ENCODE data around the gene NXPH3.

NXPH3 gene

DNA sequence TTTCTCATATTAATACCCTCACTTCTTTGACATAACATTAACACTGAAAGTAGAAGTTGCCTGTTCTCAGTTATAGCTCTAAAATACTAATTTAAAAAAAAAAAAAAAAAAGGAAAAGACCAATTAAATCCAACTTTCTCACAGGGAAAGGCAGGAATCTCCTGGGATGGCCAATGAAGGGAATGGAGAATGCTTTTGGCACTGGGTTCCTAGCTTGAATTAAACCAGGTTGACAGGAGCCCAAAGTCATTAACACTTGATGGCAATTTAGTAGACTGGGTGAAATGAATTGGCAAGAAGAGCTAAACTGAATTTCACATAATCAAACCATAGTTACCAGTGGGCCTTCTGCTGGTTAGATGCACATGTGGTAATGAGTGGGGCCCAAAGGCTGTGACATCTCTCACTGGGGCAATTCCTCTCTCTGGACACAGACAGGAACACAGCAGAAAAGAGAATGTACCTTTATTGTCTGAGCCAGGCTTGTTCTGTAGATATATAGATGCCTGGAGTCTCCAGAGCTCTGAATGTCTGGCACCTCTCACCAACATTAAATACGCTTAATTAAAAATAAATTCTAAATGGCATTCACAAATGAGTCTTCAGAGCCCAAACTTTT, 37.6 kb downstream of the NXPH3 start:
- no peak for DNase-seq (ENCODE audit: low read depth)
- H3K4me3 ChIP-seq (ENCODE audit: low read depth, low read length), result no peak overlapping the region
- TF ChIP-seq, protein P1, sequence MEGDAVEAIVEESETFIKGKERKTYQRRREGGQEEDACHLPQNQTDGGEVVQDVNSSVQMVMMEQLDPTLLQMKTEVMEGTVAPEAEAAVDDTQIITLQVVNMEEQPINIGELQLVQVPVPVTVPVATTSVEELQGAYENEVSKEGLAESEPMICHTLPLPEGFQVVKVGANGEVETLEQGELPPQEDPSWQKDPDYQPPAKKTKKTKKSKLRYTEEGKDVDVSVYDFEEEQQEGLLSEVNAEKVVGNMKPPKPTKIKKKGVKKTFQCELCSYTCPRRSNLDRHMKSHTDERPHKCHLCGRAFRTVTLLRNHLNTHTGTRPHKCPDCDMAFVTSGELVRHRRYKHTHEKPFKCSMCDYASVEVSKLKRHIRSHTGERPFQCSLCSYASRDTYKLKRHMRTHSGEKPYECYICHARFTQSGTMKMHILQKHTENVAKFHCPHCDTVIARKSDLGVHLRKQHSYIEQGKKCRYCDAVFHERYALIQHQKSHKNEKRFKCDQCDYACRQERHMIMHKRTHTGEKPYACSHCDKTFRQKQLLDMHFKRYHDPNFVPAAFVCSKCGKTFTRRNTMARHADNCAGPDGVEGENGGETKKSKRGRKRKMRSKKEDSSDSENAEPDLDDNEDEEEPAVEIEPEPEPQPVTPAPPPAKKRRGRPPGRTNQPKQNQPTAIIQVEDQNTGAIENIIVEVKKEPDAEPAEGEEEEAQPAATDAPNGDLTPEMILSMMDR (IDR thresholded peaks at IDR 0.05; ENCODE audit: low read depth, low read length, missing control alignments), result no peak

DNA sequence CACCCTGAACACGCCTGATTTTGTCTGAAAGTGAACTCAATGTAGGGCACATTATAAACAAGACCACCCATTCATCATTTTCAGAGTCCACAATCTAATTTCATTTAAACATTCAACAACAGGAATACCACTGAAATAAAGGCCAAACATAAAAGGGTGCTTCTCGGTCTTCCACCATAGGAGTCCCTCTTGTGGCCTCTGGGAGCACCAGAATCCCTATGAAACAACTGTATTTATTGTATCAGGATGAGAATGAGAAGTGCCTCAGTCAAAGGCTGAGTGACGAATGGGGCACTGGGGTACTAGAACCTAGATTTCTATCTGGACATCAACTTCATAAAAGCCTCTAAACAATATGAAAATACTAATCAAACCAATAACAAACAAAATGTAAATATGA, 40.4 kb downstream of the NXPH3 start:
- H3K4me3 ChIP-seq (ENCODE audit: low read depth, low read length), result no peak overlapping the region
- DNase-seq (ENCODE audit: low read depth), result no peak
- TF ChIP-seq, protein P1 (IDR thresholded peaks at IDR 0.05; ENCODE audit: low read depth, low read length, missing control alignments), result no peak

DNA sequence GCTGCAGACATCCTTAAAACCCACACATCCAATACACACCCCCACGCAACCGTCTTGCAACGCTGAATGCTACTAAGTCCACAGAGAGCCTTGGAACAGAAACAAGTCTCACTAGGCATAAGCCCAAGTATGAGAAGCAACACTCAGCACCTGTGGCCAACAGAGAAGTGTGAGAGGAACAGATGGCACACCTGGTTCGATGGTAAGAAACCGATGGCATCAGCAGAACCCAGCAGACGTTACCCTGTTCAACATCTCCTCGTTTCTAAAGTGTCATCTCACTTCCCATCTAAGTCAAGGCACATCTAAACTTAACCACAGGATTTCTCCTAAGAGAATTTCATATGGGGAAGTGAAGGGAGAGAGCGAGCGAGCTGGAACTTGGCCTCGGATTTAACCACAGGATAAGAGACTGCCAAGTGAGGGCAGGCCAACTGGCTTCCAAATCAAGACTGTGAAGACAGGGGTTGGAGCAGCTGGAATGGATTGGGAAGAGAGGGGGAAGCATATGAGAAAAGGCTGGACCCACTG, 41.0 kb downstream of the NXPH3 start:
- no peak for DNase-seq (ENCODE audit: low read depth)
- TF ChIP-seq, protein P1 (IDR thresholded peaks at IDR 0.05; ENCODE audit: low read depth, low read length, missing control alignments), result no peak
- H3K4me3 ChIP-seq (ENCODE audit: low read depth, low read length), result no peak overlapping the region

DNA sequence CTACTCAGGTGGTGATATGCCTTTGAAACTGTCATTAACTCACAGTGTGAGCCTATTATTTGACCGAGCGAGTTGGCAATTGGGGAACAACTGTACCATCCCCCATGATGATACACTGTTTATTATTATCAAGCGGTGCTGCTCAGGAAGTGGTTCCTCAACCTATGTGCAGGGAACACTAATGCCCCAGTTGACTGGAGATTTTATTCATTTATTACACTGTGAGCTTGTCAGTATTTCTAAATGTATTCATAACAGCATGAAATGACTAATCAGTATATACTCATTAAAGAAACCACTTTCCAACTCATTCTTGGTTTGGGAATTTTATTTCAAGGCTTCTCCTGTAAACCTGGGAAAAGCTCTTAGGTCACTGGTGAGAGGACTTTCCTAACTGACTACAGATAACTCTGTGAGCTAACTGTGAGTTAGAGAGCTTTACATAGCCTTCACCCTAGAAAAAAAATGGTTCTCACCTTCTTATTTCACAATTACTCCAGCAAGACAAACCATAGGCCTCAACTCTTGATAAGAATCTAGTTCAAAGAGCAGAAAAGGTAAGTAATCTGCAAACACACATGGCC, 42.4 kb downstream of the NXPH3 start:
- TF ChIP-seq, protein P1 (IDR thresholded peaks at IDR 0.05; ENCODE audit: low read depth, low read length, missing control alignments), result no peak
- no peak for DNase-seq (ENCODE audit: low read depth)
- no peak overlapping the region for H3K4me3 ChIP-seq (ENCODE audit: low read depth, low read length)

DNA sequence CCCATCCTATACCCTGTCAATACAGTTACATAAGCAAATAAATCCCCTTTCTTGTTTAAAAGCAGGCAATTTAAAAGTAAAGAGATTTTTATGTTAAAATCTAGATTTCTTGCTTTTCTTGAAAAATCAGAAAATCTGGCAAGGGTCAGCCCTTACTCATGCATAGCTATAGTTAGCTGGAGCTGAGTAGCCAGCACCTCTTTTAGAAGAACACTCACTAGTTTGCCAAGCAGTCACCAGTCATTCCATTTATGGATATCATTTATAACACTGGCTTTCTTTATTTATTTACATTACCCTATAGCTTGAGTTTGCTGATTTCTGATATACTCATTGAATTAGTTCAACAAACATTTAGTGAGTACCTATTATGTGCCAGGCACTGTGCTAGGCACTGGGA, 45.7 kb downstream of the NXPH3 start:
- H3K4me3 ChIP-seq (ENCODE audit: low read depth, low read length), result no peak overlapping the region
- TF ChIP-seq, protein P1 (IDR thresholded peaks at IDR 0.05; ENCODE audit: low read depth, low read length, missing control alignments), result no peak
- no peak for DNase-seq (ENCODE audit: low read depth)

DNA sequence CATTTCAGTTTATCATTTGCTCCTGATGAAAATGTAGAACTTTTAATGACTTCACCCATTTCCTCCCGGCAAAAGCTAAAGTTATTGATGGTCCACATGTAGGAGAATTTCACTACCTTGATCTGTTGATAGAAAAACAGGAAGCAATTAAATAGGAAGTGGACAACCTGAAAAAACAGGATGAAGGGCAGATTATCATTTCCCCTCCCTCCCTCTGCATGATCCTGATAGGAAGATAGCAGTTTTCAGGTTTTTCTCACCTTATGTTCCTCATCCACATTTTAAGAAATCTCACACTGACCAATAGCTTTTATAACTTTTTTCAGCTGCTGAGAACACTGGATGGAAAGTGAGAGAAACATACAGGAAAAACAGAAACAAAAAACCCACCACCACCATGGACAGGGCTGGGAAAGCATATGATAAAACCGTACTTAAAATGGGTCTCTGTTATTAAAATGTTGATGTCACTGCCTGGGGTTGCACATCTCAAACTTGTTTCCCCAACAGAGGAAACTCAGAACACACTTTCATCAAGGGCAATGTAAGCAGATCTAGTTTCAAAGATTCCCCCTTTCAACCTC, 46.4 kb downstream of the NXPH3 start:
- no peak for DNase-seq (ENCODE audit: low read depth)
- TF ChIP-seq, protein P1 (IDR thresholded peaks at IDR 0.05; ENCODE audit: low read depth, low read length, missing control alignments), result no peak
- no peak overlapping the region for H3K4me3 ChIP-seq (ENCODE audit: low read depth, low read length)

Data from GM12864 (cell line).